Measurements from ENCODE around the gene OR10A2. TPM values are rescaled to one million over a fixed set of nuclear protein-coding genes. Genes with fewer than 3 reads are reported as not detected.

Gene OR10A2
- polyA plus RNA-seq, 1 of the 3 experiments (the other 2 are of a cell fraction), result not detected

DNA sequence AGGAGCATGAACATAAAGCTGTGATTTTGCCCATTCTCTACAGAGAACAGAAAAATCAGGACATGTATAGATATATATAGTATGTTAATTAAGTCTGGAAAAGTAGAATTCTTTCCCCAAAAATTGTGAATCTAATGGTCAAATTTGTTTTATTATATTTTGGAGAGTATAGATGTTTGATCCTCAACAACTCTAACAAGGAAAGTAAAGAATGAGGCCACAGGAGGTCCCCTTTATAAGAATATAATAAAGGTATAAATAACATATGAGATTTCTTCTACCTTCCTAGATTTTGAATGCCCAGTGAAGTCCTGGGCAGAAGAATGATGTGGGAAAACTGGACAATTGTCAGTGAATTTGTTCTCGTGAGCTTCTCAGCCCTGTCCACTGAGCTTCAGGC is 13.5 kb downstream of the OR10A2 start, which contains the start of gene OR10A4:
TSS of gene OR10A4 (plus strand) at position 301 of the 400 bp plus-strand sequence. CDS start at position 324, 23 bp downstream.
- no peaks in the 10 kb centered on the region for H3F3A ChIP-seq (replicated peaks; ENCODE audit: insufficient read depth)
- no peak within 1 kb of the TSS for H3K4me3 ChIP-seq (ENCODE audit: low read depth in 2 of 2, low read length in 1 of 2)
- no peak within 1 kb of the TSS for H2AFZ ChIP-seq (ENCODE audit: low read depth)
- no peaks in the 10 kb centered on the region for H3K4me1 ChIP-seq (ENCODE audit: control insufficient read depth in 1 of 2, insufficient read depth in 2 of 2, low read depth in 1 of 2, low read length in 1 of 2)
- H3K79me2 ChIP-seq (ENCODE audit: insufficient read depth), result no peaks in the 10 kb centered on the region
- H3K4me2 ChIP-seq, result no peak within 1 kb of the TSS
- H3K9me3 ChIP-seq, result no peaks in the 10 kb centered on the region
- no peaks in the 10 kb centered on the region for H3K27me3 ChIP-seq (ENCODE audit: insufficient read depth)
- H3K9ac ChIP-seq, result no peak within 1 kb of the TSS
- 0% methylated on average over 1 of the region's 1 CpG for WGBS (ENCODE audit: low lambda C conversion rate)
- ChIA-PET CTCF (no interaction called here), POLR2A (no interaction called here)
- no peak within 1 kb of the TSS for H3K27ac ChIP-seq (ENCODE audit: low read depth in 2 of 2, low read length in 1 of 2)
- no peaks in the 10 kb centered on the region for H4K20me1 ChIP-seq (ENCODE audit: insufficient read depth)
- H3K36me3 ChIP-seq (replicated peaks in 1 of 2; ENCODE audit: control insufficient read depth in 1 of 2, insufficient read depth in 2 of 2, low read length in 1 of 2), result no peaks in the 10 kb centered on the region
- TF ChIP-seq, protein P1, sequence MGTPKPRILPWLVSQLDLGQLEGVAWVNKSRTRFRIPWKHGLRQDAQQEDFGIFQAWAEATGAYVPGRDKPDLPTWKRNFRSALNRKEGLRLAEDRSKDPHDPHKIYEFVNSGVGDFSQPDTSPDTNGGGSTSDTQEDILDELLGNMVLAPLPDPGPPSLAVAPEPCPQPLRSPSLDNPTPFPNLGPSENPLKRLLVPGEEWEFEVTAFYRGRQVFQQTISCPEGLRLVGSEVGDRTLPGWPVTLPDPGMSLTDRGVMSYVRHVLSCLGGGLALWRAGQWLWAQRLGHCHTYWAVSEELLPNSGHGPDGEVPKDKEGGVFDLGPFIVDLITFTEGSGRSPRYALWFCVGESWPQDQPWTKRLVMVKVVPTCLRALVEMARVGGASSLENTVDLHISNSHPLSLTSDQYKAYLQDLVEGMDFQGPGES (IDR thresholded peaks at IDR 0.05; ENCODE audit: low read depth, low read length), result no peak
- TF ChIP-seq, protein P2, sequence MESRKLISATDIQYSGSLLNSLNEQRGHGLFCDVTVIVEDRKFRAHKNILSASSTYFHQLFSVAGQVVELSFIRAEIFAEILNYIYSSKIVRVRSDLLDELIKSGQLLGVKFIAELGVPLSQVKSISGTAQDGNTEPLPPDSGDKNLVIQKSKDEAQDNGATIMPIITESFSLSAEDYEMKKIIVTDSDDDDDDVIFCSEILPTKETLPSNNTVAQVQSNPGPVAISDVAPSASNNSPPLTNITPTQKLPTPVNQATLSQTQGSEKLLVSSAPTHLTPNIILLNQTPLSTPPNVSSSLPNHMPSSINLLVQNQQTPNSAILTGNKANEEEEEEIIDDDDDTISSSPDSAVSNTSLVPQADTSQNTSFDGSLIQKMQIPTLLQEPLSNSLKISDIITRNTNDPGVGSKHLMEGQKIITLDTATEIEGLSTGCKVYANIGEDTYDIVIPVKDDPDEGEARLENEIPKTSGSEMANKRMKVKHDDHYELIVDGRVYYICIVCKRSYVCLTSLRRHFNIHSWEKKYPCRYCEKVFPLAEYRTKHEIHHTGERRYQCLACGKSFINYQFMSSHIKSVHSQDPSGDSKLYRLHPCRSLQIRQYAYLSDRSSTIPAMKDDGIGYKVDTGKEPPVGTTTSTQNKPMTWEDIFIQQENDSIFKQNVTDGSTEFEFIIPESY (IDR thresholded peaks at IDR 0.05; ENCODE audit: borderline replicate concordance, low read depth), result no peak
- TF ChIP-seq GABPA (IDR thresholded peaks at IDR 0.05; ENCODE audit: low read depth), result no peak
- H3K9me2 ChIP-seq, result no peaks in the 10 kb centered on the region
- DNase-seq, result no peak

DNA sequence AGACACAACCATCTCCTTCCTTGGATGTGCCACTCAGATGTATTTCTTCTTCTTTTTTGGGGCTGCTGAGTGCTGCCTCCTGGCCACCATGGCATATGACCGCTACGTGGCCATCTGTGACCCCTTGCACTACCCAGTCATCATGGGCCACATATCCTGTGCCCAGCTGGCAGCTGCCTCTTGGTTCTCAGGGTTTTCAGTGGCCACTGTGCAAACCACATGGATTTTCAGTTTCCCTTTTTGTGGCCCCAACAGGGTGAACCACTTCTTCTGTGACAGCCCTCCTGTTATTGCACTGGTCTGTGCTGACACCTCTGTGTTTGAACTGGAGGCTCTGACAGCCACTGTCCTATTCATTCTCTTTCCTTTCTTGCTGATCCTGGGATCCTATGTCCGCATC is 14.1 kb downstream of the OR10A2 start:
- no peak for DNase-seq
- Histone ChIP-seq H3K4me2 (no peak overlapping the region), H3K4me3 (ENCODE audit: low read depth in 2 of 2, low read length in 1 of 2) (no peak overlapping the region), H3K36me3 (replicated peaks in 1 of 2; ENCODE audit: control insufficient read depth in 1 of 2, insufficient read depth in 2 of 2, low read length in 1 of 2) (no peaks in the 10 kb centered on the region), H3F3A (replicated peaks; ENCODE audit: insufficient read depth) (no peaks in the 10 kb centered on the region), H4K20me1 (ENCODE audit: insufficient read depth) (no peaks in the 10 kb centered on the region), H3K27me3 (ENCODE audit: insufficient read depth) (no peaks in the 10 kb centered on the region), H2AFZ (ENCODE audit: low read depth) (no peak overlapping the region), H3K9ac (no peak overlapping the region), H3K9me3 (no peaks in the 10 kb centered on the region), H3K4me1 (ENCODE audit: control insufficient read depth in 1 of 2, insufficient read depth in 2 of 2, low read depth in 1 of 2, low read length in 1 of 2) (no peaks in the 10 kb centered on the region), H3K79me2 (ENCODE audit: insufficient read depth) (no peaks in the 10 kb centered on the region), H3K27ac (ENCODE audit: low read depth in 2 of 2, low read length in 1 of 2) (no peak overlapping the region), H3K9me2 (no peaks in the 10 kb centered on the region)
- ChIA-PET POLR2A (no interaction called here), CTCF (no interaction called here)
- 0% methylated on average over 3 of the region's 3 CpGs for WGBS (ENCODE audit: low lambda C conversion rate)
- TF ChIP-seq GATA2 (CRISPR knock-in tag; IDR thresholded peaks at IDR 0.05) (no peak), SMC3 (IDR thresholded peaks at IDR 0.05; ENCODE audit: low read depth, low read length) (no peak), RCOR1 (IDR thresholded peaks at IDR 0.05; ENCODE audit: low read length) (no peak), ELF1 (IDR thresholded peaks at IDR 0.05) (no peak), EP300 (IDR thresholded peaks at IDR 0.05; ENCODE audit: borderline replicate concordance in 1 of 2, low read depth in 1 of 2, low read length in 1 of 2) (no peak), EZH2phosphoT487 (IDR thresholded peaks at IDR 0.05; ENCODE audit: borderline replicate concordance, low read depth) (no peak), TAF1 (IDR thresholded peaks at IDR 0.05; ENCODE audit: borderline replicate concordance, low read depth, low read length) (no peak), TCF12 (IDR thresholded peaks at IDR 0.05) (no peak)
- TF ChIP-seq, protein P3, sequence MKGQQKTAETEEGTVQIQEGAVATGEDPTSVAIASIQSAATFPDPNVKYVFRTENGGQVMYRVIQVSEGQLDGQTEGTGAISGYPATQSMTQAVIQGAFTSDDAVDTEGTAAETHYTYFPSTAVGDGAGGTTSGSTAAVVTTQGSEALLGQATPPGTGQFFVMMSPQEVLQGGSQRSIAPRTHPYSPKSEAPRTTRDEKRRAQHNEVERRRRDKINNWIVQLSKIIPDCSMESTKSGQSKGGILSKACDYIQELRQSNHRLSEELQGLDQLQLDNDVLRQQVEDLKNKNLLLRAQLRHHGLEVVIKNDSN (IDR thresholded peaks at IDR 0.05; ENCODE audit: borderline replicate concordance, low read depth), result no peak
- TF ChIP-seq, protein P4, sequence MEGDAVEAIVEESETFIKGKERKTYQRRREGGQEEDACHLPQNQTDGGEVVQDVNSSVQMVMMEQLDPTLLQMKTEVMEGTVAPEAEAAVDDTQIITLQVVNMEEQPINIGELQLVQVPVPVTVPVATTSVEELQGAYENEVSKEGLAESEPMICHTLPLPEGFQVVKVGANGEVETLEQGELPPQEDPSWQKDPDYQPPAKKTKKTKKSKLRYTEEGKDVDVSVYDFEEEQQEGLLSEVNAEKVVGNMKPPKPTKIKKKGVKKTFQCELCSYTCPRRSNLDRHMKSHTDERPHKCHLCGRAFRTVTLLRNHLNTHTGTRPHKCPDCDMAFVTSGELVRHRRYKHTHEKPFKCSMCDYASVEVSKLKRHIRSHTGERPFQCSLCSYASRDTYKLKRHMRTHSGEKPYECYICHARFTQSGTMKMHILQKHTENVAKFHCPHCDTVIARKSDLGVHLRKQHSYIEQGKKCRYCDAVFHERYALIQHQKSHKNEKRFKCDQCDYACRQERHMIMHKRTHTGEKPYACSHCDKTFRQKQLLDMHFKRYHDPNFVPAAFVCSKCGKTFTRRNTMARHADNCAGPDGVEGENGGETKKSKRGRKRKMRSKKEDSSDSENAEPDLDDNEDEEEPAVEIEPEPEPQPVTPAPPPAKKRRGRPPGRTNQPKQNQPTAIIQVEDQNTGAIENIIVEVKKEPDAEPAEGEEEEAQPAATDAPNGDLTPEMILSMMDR (IDR thresholded peaks at IDR 0.05), result no peak
- TF ChIP-seq, protein P5, sequence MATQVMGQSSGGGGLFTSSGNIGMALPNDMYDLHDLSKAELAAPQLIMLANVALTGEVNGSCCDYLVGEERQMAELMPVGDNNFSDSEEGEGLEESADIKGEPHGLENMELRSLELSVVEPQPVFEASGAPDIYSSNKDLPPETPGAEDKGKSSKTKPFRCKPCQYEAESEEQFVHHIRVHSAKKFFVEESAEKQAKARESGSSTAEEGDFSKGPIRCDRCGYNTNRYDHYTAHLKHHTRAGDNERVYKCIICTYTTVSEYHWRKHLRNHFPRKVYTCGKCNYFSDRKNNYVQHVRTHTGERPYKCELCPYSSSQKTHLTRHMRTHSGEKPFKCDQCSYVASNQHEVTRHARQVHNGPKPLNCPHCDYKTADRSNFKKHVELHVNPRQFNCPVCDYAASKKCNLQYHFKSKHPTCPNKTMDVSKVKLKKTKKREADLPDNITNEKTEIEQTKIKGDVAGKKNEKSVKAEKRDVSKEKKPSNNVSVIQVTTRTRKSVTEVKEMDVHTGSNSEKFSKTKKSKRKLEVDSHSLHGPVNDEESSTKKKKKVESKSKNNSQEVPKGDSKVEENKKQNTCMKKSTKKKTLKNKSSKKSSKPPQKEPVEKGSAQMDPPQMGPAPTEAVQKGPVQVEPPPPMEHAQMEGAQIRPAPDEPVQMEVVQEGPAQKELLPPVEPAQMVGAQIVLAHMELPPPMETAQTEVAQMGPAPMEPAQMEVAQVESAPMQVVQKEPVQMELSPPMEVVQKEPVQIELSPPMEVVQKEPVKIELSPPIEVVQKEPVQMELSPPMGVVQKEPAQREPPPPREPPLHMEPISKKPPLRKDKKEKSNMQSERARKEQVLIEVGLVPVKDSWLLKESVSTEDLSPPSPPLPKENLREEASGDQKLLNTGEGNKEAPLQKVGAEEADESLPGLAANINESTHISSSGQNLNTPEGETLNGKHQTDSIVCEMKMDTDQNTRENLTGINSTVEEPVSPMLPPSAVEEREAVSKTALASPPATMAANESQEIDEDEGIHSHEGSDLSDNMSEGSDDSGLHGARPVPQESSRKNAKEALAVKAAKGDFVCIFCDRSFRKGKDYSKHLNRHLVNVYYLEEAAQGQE (IDR thresholded peaks at IDR 0.05; ENCODE audit: low read depth, low read length), result no peak
- TF ChIP-seq, protein P1 (IDR thresholded peaks at IDR 0.05; ENCODE audit: low read depth, low read length), result no peak
- TF ChIP-seq, protein P6, sequence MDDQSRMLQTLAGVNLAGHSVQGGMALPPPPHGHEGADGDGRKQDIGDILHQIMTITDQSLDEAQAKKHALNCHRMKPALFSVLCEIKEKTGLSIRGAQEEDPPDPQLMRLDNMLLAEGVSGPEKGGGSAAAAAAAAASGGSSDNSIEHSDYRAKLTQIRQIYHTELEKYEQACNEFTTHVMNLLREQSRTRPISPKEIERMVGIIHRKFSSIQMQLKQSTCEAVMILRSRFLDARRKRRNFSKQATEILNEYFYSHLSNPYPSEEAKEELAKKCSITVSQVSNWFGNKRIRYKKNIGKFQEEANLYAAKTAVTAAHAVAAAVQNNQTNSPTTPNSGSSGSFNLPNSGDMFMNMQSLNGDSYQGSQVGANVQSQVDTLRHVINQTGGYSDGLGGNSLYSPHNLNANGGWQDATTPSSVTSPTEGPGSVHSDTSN (IDR thresholded peaks at IDR 0.05), result no peak

Measured in SK-N-SH (cell line).